ENCODE data around the gene SUOX. TPM values are rescaled to one million over a fixed set of nuclear protein-coding genes. Genes with fewer than 3 reads are reported as not detected.
A peak's percentile ranks its signal among the peaks of the same experiment; 100 is the strongest.
"Not testable (repeated sequence)": the region's sequence is repeated elsewhere in the genome, so short reads cannot be mapped to it uniquely, and the experiment has no call there.

SUOX gene
- total RNA-seq (2014; rRNA removed; shearing (Covaris generic)), result 10.7 and 13.6 TPM in 2 replicates

DNA sequence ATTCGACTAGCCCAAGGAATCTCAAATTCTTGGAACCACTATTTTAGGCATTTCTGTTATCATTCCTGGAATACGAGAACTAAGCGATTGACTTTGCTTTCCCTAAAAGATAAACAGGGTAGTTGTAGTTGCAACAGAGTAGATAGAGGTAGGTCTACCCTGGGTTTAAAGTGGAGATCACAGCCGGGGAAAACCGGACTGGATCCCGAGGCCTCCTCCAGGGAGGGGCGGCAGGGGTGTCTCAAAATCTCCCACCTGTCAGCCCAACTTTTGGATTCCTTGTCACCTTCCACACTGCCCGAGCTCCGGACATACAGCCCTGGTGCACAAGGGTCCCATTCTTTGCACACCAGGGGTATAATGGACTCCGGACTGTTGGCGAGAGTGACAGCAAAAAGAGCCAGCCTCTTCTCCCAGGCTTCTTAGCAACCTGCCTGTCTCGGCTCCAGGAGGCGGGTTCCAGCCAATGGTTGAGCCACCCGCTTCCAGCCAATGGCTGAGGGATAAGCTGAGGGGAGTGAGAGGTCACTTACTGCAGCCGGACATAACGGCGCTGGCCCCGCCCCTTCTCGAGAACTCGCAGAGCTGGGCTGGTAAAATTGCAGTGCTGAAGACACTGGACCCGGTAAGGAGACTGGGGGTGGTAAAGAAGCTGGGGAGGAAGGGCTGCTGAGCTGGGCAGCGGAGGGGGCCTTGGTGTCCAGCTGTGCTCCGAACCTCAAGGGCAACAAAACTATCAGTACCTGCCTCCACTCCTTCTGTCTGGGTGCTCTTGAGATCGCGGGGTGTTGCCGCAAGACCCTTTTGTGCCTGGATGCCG is at the start of gene SUOX:
Gene SUOX (plus strand): TSS at position 562 of the 820 bp plus-strand sequence. CDS start 4,946 bp downstream, outside the sequence.
- DNase-seq (ENCODE audit: low read depth), result peak; percentile 95

DNA sequence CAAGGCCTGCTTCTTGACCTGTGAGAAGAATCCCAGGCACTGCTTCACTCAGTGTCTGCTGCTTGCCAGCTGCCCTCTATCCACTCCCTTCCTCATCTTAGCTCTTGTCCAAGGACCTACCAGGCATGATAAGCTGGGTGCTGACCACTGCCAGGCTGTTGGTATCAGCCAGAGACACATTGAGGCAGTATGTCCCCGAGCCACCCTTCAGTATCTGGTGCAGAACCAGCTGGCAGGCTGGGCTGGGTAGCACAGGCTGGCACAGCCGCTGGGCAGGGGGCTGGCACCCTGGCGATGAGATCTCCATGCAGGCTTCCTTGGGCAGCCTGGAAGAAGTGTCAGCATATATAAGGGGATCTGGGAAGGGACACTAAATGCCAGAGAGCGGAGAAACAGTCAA is 41.7 kb upstream of the SUOX start:
- no peak for DNase-seq (ENCODE audit: low read depth)

DNA sequence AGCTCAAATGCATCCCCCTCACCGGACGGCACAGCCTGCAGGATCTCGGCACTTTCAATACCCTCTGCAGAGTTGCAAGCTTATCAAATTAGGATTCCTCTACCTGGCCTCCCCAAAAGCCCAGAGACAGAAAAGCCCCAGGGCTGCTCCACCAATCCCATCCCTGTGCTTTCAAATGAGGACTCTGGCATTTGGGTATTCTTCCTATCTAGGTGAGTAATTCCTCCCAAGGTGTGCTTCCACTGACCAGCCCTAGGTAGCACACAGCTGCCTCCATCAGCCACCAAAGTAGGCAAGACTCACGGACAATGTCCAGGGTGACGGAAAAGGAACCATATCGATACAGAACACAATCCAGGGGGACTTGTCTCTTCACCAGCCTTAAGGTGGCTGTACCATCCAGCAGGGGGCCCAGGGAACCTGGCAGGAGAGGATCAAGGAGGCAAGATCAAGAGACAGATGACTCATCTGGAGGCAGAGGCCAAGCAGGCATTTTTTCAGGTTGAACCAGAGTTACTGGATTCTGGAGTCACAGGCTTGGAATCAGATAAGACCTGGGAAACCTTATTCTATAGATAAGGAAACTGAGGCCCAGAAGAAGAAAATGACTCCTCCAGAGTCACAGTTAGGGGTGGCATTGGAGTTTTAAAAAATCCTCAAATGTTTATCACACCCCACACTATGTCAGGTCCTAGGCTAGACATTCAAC is 41.1 kb upstream of the SUOX start:
- DNase-seq (ENCODE audit: low read depth), result peak; percentile 54

DNA sequence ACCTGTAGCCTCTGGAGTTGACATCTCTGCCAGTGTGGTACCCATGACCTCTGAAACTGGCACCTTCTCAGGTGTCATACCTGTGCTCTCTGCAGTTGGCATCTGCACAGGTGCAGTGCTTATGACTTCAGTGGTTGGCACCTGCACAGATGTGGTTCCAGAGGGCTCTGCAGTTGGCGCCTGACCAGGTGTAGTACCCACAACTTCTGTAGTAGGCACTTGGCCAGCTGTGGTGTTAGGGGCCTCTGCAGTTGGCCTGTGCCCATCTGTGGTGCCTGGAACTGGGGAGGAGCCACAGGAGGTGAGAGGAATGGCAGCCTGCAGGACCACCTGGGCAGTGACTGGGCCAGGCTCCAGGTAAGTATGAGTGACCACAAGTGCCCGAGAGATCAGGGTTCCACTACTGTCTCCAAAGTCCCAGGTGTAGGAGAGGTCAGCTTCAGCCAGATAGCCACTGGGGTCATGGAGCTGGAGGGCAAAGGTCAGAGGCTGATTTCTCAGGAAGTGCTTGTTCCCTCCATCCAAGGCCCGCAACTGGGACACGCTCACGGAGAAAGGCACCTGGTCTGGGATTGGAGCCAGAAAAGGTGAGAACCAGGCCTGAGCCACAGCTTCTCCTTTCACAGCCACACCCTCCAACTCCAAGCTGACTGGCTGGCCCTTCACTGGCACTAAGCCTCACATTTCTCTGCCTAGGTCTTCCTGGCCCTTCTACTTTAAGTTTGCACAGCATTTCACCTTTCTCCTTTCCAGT is 39.8 kb upstream of the SUOX start:
- DNase-seq (ENCODE audit: low read depth), result no peak

DNA sequence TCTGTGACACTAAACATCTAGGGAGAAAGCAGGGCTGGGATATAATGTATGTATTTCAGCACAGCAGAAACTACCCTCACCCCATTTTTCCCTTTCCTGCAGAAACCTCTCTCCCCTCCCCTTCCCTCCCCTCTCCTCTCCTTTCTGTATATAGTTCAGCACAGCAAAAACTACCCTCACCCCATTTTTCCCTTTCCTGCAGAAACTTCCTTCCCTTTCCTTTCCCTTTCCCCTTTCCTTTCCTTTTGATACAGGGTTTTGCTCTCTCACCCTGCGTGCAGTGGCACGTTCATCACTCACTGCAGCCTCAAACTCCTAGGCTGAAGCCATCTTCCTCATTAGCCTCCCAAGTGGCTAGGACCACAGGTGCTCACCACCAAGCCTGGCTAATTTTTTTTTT is 33.3 kb upstream of the SUOX start:
- no peak for DNase-seq (ENCODE audit: low read depth)

DNA sequence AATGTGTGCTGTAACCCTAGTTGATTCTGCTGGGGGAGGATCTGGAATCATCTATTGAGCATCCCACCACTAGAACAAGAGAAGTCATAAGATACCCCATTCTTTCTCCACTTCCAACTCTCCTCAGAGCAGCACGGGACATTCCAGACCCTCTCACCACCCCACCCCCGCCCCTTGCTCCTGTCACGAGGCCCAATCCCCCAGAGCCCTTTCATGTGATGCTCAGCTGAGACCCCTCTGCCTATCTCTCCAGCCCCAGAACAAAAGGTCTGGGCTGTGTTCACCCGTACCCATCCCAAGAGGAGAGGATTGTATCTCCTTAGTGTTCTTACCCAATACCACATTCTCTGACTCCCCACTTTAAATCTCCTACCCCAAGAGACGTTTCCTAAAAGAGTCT is 31.8 kb upstream of the SUOX start:
- DNase-seq (ENCODE audit: low read depth), result no peak

DNA sequence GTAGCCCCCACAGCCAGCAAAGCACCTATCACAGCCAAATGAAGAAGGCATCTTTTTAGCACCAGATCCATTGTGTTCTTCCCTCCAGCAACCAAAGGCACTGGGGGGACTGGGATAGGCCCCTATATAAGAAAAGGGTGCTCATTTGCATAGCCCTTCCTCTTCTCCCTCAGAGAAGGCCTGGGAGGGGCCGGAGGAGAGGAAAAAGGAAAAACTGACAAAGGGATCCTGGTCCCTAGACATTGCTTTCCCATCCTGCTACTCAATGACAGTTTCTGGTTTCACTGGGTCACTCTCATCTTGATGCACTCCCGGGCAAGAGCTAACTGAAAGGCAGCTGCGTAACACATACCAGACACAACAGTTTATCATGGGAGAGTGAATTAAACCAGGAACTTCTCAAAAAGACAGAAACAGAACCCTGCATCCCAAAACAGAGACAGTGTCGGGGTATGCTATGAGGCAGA is 31.1 kb upstream of the SUOX start, which contains the start of gene PMEL:
Gene PMEL (minus strand): TSS at position 102 of the 467 bp plus-strand sequence. CDS start 31 bp downstream, at position 71.
- DNase-seq (ENCODE audit: low read depth), result peak; percentile 16

DNA sequence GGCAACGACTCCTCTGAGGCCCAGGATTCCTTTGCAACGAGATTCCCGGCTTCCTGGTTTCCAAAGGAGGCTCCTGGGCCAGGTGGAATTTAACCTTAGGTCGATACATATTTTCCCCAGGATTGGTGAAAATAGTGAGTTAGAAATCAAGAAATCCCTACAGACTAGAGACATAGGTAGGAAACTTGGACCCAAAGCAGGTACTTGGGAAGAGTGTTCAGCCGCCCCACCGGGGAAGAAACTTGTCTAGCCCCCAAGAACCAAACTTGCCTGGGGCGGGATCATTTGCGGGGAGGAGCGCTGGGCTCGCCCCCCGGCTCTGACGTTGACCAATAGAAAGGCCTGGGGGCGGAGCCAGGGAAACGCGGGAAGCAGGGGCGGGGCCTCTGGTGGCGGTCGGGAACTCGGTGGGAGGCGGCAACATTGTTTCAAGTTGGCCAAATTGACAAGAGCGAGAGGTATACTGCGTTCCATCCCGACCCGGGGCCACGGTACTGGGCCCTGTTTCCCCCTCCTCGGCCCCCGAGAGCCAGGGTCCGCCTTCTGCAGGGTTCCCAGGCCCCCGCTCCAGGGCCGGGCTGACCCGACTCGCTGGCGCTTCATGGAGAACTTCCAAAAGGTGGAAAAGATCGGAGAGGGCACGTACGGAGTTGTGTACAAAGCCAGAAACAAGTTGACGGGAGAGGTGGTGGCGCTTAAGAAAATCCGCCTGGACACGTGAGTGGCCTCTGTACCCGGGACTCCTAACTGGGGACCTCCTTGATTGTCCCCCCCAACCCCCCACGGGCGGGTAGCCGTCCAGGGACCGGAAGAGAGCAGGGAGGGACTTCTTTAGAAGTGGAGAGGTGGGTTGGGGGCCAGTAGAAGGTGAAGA is 30.4 kb upstream of the SUOX start, which contains the start of gene CDK2:
Gene CDK2 (plus strand): TSS at position 423 of the 874 bp plus-strand sequence. CDS start 179 bp downstream, at position 602.
- peak; percentile 82 for DNase-seq (ENCODE audit: low read depth)

DNA sequence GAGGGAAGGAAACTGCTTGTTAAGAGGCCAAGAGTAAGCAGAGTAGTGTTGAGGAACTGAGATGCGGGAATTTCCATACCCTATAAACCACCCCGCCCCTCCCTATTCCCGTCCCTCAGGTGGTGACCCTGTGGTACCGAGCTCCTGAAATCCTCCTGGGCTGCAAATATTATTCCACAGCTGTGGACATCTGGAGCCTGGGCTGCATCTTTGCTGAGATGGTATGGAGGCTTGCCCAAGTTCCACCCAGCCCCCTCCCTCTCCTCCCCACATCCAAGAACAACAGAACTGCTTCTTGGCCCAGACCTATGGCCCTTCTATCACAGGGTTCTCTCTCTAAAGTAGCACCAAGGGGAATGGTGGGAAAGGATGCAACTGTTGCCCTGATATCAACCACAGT is 27.7 kb upstream of the SUOX start:
- no peak for DNase-seq (ENCODE audit: low read depth)

DNA sequence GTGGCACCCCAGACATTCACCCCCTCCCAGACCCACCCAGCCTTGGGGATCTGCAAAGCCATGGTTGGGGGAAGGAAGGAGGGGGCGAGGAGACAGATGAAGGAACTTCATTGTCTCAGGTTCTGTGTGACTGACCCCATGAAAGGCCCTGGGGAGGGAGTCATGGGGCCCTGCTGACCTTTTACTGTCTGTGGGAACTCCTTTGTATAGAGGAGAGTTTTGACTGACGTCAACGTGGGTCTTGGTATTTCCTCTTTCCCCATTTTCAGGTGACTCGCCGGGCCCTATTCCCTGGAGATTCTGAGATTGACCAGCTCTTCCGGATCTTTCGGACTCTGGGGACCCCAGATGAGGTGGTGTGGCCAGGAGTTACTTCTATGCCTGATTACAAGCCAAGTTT is 26.3 kb upstream of the SUOX start:
- DNase-seq (ENCODE audit: low read depth), result peak; percentile 9

DNA sequence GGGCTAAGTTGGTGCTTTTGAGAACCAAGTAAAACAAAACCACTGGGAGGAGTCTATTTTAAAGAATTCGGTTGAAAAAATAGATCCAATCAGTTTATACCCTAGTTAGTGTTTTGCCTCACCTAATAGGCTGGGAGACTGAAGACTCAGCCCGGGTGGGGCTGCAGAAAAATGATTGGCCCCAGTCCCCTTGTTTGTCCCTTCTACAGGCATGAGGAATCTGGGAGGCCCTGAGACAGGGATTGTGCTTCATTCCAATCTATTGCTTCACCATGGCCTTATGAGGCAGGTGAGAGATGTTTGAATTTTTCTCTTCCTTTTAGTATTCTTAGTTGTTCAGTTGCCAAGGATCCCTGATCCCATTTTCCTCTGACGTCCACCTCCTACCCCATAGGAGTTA is 25.0 kb upstream of the SUOX start:
- DNase-seq (ENCODE audit: low read depth), result peak; percentile 69

DNA sequence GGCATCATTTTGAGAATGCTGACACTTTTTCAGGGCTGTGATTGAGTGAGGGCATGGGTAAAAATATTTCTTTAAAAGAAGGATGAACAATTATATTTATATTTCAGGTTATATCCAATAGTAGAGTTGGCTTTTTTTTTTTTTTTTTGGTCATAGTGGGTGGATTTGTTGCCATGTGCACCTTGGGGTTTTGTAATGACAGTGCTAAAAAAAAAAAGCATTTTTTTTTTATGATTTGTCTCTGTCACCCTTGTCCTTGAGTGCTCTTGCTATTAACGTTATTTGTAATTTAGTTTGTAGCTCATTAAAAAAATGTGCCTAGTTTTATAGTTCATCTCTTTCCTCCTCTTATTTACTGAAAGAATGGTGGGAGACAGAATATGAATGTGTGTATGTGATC is 24.6 kb upstream of the SUOX start:
- DNase-seq (ENCODE audit: low read depth), result no peak

DNA sequence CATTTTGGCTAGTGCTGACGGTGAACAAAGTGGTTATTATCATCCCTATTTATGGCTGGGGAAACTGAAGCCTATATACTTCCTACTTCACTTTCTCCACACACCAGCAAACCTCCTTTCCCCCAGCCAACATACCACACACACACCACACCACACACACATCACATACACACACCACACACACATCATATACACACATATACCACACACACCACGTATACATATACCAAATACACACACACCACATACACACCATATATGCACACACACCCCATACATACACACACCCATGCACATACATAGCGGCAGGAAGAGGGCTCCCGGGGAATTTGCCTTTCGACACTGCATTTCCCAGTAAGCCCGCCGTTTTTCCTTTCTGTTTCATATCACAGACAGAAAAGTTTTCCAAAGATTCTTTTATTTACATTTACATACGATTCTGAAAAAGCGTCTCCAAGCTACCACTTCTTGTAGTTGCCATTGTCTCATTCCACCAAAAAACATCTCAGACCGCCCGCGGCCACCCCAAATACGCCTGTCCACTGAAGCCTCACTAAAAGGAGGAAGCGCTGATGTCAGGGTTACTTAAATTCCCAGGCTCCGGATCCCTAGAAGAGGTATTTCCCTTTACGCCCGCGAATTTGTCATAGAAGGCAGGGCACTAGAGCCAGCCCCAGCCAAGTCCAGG is 24.0 kb upstream of the SUOX start:
- no peak for DNase-seq (ENCODE audit: low read depth)

DNA sequence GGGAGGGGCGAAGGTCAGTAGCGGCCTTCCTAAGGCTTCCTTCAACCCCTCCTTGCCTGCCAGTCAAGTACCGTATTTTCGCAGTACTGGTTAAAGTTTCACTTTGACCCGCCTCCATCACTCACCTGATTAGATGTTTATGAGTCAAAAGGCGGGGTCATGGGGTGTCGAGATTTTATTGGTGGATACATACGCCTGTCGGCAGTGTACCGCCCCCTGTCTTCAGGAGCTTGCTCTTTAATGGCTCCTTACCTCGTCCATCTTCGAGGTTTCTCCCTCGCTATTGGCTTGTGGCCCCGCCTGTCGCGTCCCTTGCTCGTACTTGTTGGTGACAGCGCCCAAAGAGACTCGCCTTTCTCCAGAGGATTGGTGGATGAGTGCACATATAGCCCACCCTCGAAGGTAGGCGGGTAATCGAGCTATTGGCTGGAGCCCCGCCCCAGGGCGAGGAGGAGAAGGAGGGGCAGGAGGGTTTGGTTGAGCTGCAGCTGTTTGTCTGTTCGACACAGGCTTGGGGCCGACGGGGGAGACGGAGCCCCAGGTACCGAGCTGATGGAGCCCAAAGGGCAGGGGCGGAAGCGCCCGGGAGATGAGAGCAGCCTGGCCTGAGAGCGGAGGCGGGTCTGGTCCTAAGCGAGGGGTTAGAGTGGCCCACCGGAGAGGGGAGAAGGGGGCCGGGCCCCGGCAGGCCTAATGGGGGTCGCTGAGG is 23.3 kb upstream of the SUOX start, which contains the start of gene RAB5B:
Gene RAB5B (plus strand): TSS at position 480 of the 709 bp plus-strand sequence. CDS start 12,883 bp downstream, outside the sequence.
- peak; percentile 100 for DNase-seq (ENCODE audit: low read depth)

DNA sequence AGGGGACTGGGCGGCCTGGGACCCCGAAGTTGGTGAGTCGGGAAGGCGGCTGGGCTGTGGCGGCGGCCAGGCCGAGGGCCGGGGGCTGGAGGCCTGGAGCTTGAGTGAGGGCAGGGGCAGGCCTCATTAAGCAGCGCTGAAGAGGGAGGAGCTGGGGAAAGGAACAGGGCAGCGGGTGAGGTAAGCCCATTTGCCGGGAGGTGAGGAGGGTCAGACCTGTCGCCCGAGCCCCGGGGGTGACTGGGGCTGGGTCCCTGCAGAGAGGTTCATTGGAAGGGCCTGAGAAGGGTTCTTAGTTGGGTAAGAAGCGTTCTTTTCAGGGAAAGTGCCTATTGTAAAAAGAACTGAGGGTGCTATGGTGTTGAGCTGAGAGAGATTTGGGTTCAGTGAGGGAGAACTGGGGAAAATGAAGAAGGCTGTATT is 22.8 kb upstream of the SUOX start:
- DNase-seq (ENCODE audit: low read depth), result peak; percentile 33

DNA sequence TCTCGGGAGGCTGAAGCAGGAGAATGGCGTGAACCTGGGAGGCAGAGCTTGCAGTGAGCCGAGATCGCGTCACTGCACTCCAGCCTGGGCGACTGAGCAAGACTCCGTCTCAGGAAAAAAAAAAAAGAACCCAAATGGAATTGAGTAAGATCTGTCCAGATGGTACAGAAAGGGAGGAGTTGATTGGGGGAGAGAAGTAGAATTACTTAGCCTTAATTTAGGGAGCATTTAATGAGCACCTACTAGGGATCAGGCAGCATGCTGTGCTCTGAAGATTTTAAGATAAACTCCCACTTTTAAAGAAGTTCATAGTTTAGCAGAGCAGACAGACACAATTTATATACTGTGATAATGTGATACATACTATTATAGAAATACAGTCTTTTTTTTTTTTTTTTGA is 18.7 kb upstream of the SUOX start:
- no peak for DNase-seq (ENCODE audit: low read depth)

DNA sequence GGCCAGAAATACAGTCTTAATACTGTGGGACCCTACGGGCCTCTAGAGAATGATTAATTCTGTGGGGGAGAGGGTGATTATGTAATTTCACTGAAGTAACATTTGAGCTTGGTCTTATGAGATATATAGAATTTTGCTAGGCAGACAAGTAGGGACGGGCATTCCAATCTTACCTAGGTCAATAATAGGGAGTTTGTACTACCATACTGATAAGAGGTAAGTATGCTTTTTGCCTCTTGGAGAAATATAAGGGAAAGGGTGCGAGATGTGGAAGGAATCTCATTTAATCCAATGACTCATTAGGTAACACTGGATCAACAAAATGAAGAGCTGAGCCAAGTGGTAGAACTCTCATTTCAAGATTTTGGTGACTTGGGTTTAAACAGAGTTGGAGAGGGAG is 18.0 kb upstream of the SUOX start:
- no peak for DNase-seq (ENCODE audit: low read depth)

DNA sequence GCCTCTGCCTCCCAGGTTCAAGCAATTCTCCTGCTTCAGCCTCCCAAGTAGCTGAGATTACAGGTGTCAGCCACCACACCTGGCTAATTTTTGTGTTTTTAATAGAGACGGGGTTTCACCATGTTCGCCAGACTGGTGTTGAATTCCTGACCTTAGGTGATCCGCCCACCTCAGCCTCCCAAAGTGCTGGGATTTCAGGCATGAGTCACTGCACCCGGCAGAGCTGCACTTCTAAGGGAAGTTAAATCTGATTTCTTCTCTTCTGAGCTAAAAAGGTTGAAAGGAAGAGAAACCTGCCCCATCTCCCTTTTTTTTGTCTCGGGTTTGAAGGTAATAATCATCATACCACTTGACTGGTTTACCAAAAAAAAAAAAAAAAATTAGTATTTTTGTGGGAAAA is 15.2 kb upstream of the SUOX start:
- not testable (repeated sequence) for DNase-seq (ENCODE audit: low read depth)

DNA sequence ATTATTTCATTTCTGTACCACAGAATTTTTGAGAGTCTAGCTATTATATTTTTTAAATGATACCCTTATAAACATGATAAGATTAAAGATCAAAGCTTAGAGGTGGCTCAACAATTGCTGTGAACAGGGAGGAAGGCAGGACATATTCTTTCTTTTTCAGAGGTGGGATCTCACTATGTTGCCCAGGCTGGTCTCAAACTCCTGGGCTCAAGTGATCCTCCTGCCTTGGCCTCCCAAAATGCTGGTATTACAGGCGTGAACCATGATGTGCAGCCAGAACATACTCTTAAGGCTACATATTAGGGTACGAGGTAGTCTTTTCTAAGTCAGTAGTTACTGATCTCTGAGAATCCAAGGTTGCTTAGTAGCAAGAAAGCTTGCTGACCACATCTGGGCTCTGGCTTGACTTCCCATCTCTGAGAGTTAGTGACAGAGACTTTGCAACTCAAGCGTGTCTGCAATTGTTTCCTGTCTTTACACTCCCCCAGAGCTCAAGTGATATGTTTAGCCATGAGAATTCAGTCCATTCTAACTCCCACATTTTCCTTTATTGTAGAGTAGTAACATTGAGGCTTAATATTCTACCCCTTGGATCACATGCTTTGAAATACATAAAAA is 14.6 kb upstream of the SUOX start:
- no peak for DNase-seq (ENCODE audit: low read depth)

All from RPMI7951 (cell line).